MCF 10A (cell line): ENCODE data around the gene ACOT7. TPM values are rescaled to one million over a fixed set of nuclear protein-coding genes. Genes with fewer than 3 reads are reported as not detected.

ENCODE experiments used
- BruUV-seq: library from RNA; stranded (reverse); fragments of 400-500 nt; replicated peaks from 2 replicates; lab custom pipeline; 2021; lab: Mats Ljungman, UMichigan
- CTCF ChIA-PET: fragments of 300-600 bp; sonication (Branson Sonifier 250); formaldehyde crosslinking; extraction: SDS; loops from one replicate; lab custom pipeline; 2021; ENCODE audit warnings: antibody characterized with exemption, inconsistent platforms; lab: Yijun Ruan, JAX
- POLR2A ChIA-PET: fragments of 300-600, 350-650 bp; sonication (Branson Sonifier 250); formaldehyde crosslinking; extraction: SDS; loops from one replicate; lab custom pipeline; 2020; ENCODE audit warnings: antibody characterized with exemption, inconsistent platforms; lab: Yijun Ruan, JAX
- DNase-seq: peaks from one replicate; pipeline ENCODE4 v3.0.0-alpha.2; 2018; ENCODE audit not compliant: unreplicated experiment
- H3K27ac Mint-ChIP-seq: one replicate; pipeline ENCODE4 v1.8.0; 2022; ENCODE audit warnings: mild to moderate bottlenecking, low read depth, mixed read lengths; ENCODE audit not compliant: unreplicated experiment
- H3K27me3 Mint-ChIP-seq: one replicate; pipeline ENCODE4 v1.8.0; 2022; ENCODE audit warnings: mixed read lengths; ENCODE audit not compliant: insufficient read depth, unreplicated experiment
- H3K36me3 Mint-ChIP-seq: one replicate; pipeline ENCODE4 v1.8.0; 2022; ENCODE audit warnings: mild to moderate bottlenecking, moderate library complexity, mixed read lengths; ENCODE audit not compliant: insufficient read depth, unreplicated experiment
- H3K4me1 Mint-ChIP-seq: one replicate; pipeline ENCODE4 v1.8.0; 2022; ENCODE audit warnings: mixed read lengths; ENCODE audit not compliant: insufficient read depth, unreplicated experiment
- H3K4me3 Mint-ChIP-seq: one replicate; pipeline ENCODE4 v1.8.0; 2022; ENCODE audit warnings: mild to moderate bottlenecking, moderate library complexity, mixed read lengths; ENCODE audit not compliant: unreplicated experiment
- H3K9me3 Mint-ChIP-seq: one replicate; pipeline ENCODE4 v1.8.0; 2022; ENCODE audit warnings: mixed read lengths; ENCODE audit not compliant: unreplicated experiment
- intact Hi-C: fragments of 100-400 bp; cut with micrococcal nuclease; formaldehyde crosslinking; loops from 2 replicates; pipeline ENCODE4 v1.14.1; 2022
- total RNA-seq: library from RNA; stranded (reverse); gene quantifications from 2 replicates; pipeline ENCODE4 v1.2.3, GENCODE V29; 2022
- TF ChIP-seq, protein P1 (sequence below): fragments of 200-600 bp; IDR thresholded peaks from one replicate; pipeline ENCODE4 v1.8.0; 2022; ENCODE audit warnings: antibody characterized with exemption, mild to moderate bottlenecking; ENCODE audit not compliant: unreplicated experiment

Gene ACOT7
- total RNA-seq, 1 experiment from 2014 or later, result 117 TPM

GRCh38 chr1:6261615-6261995, 132.0 kb downstream of the ACOT7 start:
- ChIA-PET POLR2A (no interaction called here), CTCF (no interaction called here)
- intact Hi-C loops, result no loop called here
- BruUV-seq, result no TSS peak
- no peak overlapping the region for H3K27ac Mint-ChIP-seq
- H3K36me3 Mint-ChIP-seq, result peaks cover 9% of the 10 kb centered on the region
- H3K9me3 Mint-ChIP-seq, result no peaks in the 10 kb centered on the region
- H3K4me1 Mint-ChIP-seq, result peaks cover 12% of the 10 kb centered on the region
- no peak for DNase-seq
- TF ChIP-seq, protein P1, sequence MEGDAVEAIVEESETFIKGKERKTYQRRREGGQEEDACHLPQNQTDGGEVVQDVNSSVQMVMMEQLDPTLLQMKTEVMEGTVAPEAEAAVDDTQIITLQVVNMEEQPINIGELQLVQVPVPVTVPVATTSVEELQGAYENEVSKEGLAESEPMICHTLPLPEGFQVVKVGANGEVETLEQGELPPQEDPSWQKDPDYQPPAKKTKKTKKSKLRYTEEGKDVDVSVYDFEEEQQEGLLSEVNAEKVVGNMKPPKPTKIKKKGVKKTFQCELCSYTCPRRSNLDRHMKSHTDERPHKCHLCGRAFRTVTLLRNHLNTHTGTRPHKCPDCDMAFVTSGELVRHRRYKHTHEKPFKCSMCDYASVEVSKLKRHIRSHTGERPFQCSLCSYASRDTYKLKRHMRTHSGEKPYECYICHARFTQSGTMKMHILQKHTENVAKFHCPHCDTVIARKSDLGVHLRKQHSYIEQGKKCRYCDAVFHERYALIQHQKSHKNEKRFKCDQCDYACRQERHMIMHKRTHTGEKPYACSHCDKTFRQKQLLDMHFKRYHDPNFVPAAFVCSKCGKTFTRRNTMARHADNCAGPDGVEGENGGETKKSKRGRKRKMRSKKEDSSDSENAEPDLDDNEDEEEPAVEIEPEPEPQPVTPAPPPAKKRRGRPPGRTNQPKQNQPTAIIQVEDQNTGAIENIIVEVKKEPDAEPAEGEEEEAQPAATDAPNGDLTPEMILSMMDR, result no peak
- H3K4me3 Mint-ChIP-seq, result peak overlapping the region; percentile 54
- no peaks in the 10 kb centered on the region for H3K27me3 Mint-ChIP-seq

DNA sequence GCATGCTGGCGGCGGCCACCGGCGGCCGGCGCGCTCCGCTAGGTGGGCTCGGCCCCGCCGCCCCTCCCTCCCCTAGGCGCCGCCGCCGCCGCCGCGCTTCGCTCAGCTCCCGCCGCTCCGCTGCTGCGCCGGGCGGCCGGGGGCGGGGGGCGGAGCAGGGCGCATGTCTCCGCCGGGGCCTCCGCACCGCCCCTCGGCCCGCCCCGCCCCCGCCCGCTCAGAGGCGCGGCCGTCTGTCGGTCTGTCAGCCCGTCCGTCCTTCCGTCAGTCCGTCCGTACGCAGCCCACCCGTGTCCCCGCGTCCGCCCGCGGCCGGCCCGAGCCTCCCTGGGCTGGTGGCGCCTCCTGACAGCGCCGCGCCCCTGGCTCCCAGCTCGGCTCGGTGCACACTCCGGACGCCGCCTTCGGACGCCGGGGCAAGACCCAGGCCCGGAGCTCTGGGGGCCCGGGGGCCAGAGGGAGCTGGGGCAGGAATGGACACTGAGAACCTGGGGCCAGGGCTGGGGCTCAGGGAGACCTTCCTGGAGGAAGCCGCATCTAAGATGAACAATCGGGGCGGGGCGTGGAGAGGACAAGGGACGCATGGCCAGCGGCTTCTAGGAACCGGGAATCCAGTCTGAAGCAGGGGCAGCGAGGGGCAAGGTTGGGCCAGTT, 132.5 kb downstream of the ACOT7 start, which contains the start of gene GPR153:
TSS of gene GPR153 (minus strand) at position 138 of the 654 bp plus-strand sequence. CDS start 6,193 bp downstream, outside the sequence.
- intact Hi-C loops, result no loop called here
- H3K4me3 Mint-ChIP-seq, result peak within 1 kb of the TSS; percentile 63
- BruUV-seq, result no TSS peak
- H3K4me1 Mint-ChIP-seq, result peaks cover 12% of the 10 kb centered on the region
- H3K27me3 Mint-ChIP-seq, result no peaks in the 10 kb centered on the region
- peaks cover 9% of the 10 kb centered on the region for H3K36me3 Mint-ChIP-seq
- CTCF ChIA-PET, result no interaction called here
- TF ChIP-seq, protein P1, result no peak
- no peaks in the 10 kb centered on the region for H3K9me3 Mint-ChIP-seq
- no peak within 1 kb of the TSS for H3K27ac Mint-ChIP-seq
- POLR2A ChIA-PET, result interaction anchor here (0.5 kb wide), 1 partner anchor 131 kb away, joined by 3 read pairs; no protein-coding TSS in a partner anchor
- DNase-seq, result peak; percentile 59

DNA sequence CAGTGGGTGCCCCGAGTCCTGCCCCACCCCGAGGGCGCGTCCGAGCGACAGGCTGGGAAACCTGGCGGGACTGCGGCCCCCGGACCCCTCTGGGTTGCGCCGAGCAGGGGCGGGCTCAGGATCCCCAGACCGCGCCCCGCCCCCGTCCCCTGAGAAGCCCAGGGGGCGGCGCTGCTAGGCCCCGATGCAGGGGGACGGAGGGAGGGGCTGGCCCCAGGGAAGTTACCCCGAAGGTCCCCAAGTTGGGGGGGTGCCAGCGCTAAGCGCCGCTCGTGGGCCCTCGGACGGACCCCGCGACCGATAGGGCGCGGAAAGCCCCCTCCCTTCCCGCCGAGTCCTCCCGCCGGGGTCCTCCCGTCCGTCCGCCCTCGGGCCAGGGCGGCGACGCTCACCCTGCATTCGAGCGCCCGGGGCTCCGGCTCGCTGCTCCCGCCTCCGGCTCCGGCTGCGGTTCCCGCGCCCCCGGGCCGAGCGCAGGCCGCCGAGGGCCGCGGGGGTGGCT, 133.1 kb downstream of the ACOT7 start:
- Mint-ChIP-seq H3K4me1 (peaks cover 12% of the 10 kb centered on the region), H3K27ac (no peak overlapping the region), H3K9me3 (no peaks in the 10 kb centered on the region), H3K36me3 (peaks cover 9% of the 10 kb centered on the region), H3K27me3 (no peaks in the 10 kb centered on the region), H3K4me3 (peak overlapping the region; percentile 63)
- TF ChIP-seq, protein P1, result no peak
- intact Hi-C loops, result no loop called here
- BruUV-seq, result no TSS peak
- CTCF ChIA-PET, result interaction anchor here (1.0 to 5.8 kb wide), 2 partner anchors 14 to 84 kb away, joined by 5 to 52 read pairs; no protein-coding TSS in a partner anchor
- DNase-seq, result no peak
- POLR2A ChIA-PET, result interaction anchor here (0.5 to 0.6 kb wide), 2 partner anchors 132 to 838 kb away, joined by 3 to 4 read pairs; no protein-coding TSS in a partner anchor
